H1 (cell line): ENCODE data around the gene NFKB1. TPM values are rescaled to one million over a fixed set of nuclear protein-coding genes. Genes with fewer than 3 reads are reported as not detected.

ENCODE experiments used
- CTCF ChIA-PET: fragments of 300-600 bp; sonication (Branson Sonifier 250); formaldehyde crosslinking; loops from one replicate; lab custom pipeline; 2021; ENCODE audit not compliant: partially characterized antibody; lab: Charles Lee
- POLR2A ChIA-PET: fragments of 300-600 bp; sonication (Branson Sonifier 250); formaldehyde crosslinking; loops from one replicate; lab custom pipeline; 2021; ENCODE audit warnings: inconsistent platforms; ENCODE audit not compliant: partially characterized antibody; lab: Charles Lee
- DNase-seq, 2 experiments: peaks; one replicate each; pipeline versions ENCODE4 v3.0.0 to v3.0.0-alpha.2; 2010 to 2022; ENCODE audit warnings: low spot score in 2 of 2, low read depth in 1 of 2, mixed read lengths in 1 of 2
- FAIRE-seq: peaks from 2 replicates; lab custom pipeline; 2011; peaks lifted over from hg19 to GRCh38; lab: Jason Lieb, UNC
- H2AFZ ChIP-seq: 2 replicates; pipeline ENCODE4 v1.8.1; 2012; ENCODE audit warnings: low read length, inconsistent platforms
- H2AK5ac ChIP-seq: 2 replicates; pipeline ENCODE4 v1.6.1; 2013; ENCODE audit warnings: low read depth, low read length
- H2BK120ac ChIP-seq: replicated peaks from 2 replicates; pipeline ENCODE3; 2013; ENCODE audit warnings: low read depth, low read length, inconsistent platforms
- H2BK12ac ChIP-seq: 2 replicates; pipeline ENCODE4 v1.6.1; 2013; ENCODE audit warnings: low read depth, low read length
- H2BK15ac ChIP-seq: 2 replicates; pipeline ENCODE4 v1.6.1; 2013; ENCODE audit warnings: low read length
- H2BK20ac ChIP-seq: 2 replicates; pipeline ENCODE4 v1.6.1; 2013; ENCODE audit warnings: low read length
- H2BK5ac ChIP-seq: 2 replicates; pipeline ENCODE4 v1.6.1; 2013; ENCODE audit warnings: low read depth, low read length
- H3K14ac ChIP-seq: 2 replicates; pipeline ENCODE4 v1.6.1; 2013; ENCODE audit warnings: inconsistent platforms; ENCODE audit not compliant: insufficient read length
- H3K18ac ChIP-seq: 2 replicates; pipeline ENCODE4 v1.6.1; 2013; ENCODE audit warnings: low read length; ENCODE audit errors: extremely low read depth
- H3K23ac ChIP-seq: 2 replicates; pipeline ENCODE4 v1.6.1; 2013; ENCODE audit warnings: inconsistent platforms; ENCODE audit not compliant: insufficient read length
- H3K23me2 ChIP-seq: 2 replicates; pipeline ENCODE4 v1.6.1; 2013; ENCODE audit warnings: low read depth, low read length
- H3K27ac ChIP-seq: 2 replicates; pipeline ENCODE4 v1.6.1; 2011; ENCODE audit warnings: low read depth, low read length, inconsistent platforms
- H3K27me3 ChIP-seq, 4 experiments: replicated peaks in 1 of 4; 1 replicate in 1 of 4; 2 replicates in 3 of 4; pipeline versions ENCODE4 v1.6.1 to v1.8.1; 2011 to 2013; ENCODE audit warnings: low read length in 3 of 4, mild to moderate bottlenecking in 3 of 4, inconsistent platforms in 2 of 4, mixed read lengths in 2 of 4, moderate library complexity in 1 of 4; ENCODE audit not compliant: control insufficient read depth in 3 of 4, insufficient read depth in 3 of 4; ENCODE audit errors: extremely low read depth in 1 of 4
- H3K36me3 ChIP-seq, 4 experiments: 2 replicates each; pipeline versions ENCODE4 v1.6.1 to v1.8.1; 2011 to 2013; ENCODE audit warnings: mild to moderate bottlenecking in 4 of 4, low read length in 3 of 4, moderate library complexity in 2 of 4, control low read depth in 1 of 4, inconsistent platforms in 1 of 4; ENCODE audit not compliant: insufficient read depth in 4 of 4, control insufficient read depth in 2 of 4
- H3K4ac ChIP-seq: replicated peaks from 2 replicates; pipeline ENCODE3; 2013; ENCODE audit warnings: low read length, low read depth, mixed read lengths, inconsistent platforms; ENCODE audit not compliant: insufficient read length
- H3K4me1 ChIP-seq, 4 experiments: replicated peaks in 1 of 4; 1 replicate in 1 of 4; 2 replicates in 3 of 4; pipeline versions ENCODE4 v1.6.1 to v1.8.1; 2011 to 2013; ENCODE audit warnings: low read length in 3 of 4, inconsistent platforms in 2 of 4, mixed read lengths in 1 of 4; ENCODE audit not compliant: insufficient read depth in 4 of 4, control insufficient read depth in 3 of 4
- H3K4me2 ChIP-seq, 2 experiments: 2 replicates each; pipeline versions ENCODE4 v1.6.1 to v1.8.1; 2011 to 2013; ENCODE audit warnings: low read depth in 2 of 2, low read length in 2 of 2, control low read depth in 1 of 2, inconsistent platforms in 1 of 2, mild to moderate bottlenecking in 1 of 2; ENCODE audit not compliant: insufficient read depth in 1 of 2
- H3K4me3 ChIP-seq, 4 experiments: fragments of 200-600, 300-600 bp in 1 of 4; sonication (generic), shearing (Covaris generic), sonication (Bioruptor Twin) in 1 of 4; 2 replicates each; pipeline versions ENCODE4 v1.5.1 to v1.8.1; 2011 to 2016; ENCODE audit warnings: low read length in 4 of 4, low read depth in 3 of 4, control low read depth in 2 of 4, inconsistent platforms in 2 of 4, mild to moderate bottlenecking in 2 of 4, mixed read lengths in 1 of 4, moderate library complexity in 1 of 4; ENCODE audit not compliant: insufficient read depth in 2 of 4; ENCODE audit errors: extremely low read depth in 1 of 4
- H3K56ac ChIP-seq: replicated peaks from 2 replicates; pipeline ENCODE3; 2013; ENCODE audit warnings: low read depth, mild to moderate bottlenecking, mixed read lengths, low read length, inconsistent platforms; ENCODE audit not compliant: insufficient read length
- H3K79me1 ChIP-seq: 2 replicates; pipeline ENCODE4 v1.6.1; 2013; ENCODE audit warnings: low read depth, low read length, control low read depth
- H3K79me2 ChIP-seq, 2 experiments: 2 replicates each; pipeline versions ENCODE4 v1.6.1 to v1.8.1; 2012 to 2013; ENCODE audit warnings: low read length in 2 of 2, mild to moderate bottlenecking in 2 of 2, inconsistent platforms in 1 of 2; ENCODE audit not compliant: insufficient read depth in 2 of 2, control insufficient read depth in 1 of 2
- H3K9ac ChIP-seq, 4 experiments: replicated peaks in 1 of 4; 1 replicate in 1 of 4; 2 replicates in 3 of 4; pipeline versions ENCODE4 v1.6.1 to v1.8.1; 2011 to 2013; ENCODE audit warnings: low read depth in 3 of 4, low read length in 3 of 4, control low read depth in 2 of 4, mild to moderate bottlenecking in 2 of 4, moderate library complexity in 2 of 4, inconsistent platforms in 1 of 4; ENCODE audit errors: extremely low read depth in 1 of 4
- H3K9me3 ChIP-seq, 2 experiments: 2 replicates each; pipeline versions ENCODE4 v1.6.1 to v1.8.1; 2012 to 2013; ENCODE audit warnings: mild to moderate bottlenecking in 2 of 2, moderate library complexity in 2 of 2, control low read depth in 1 of 2, inconsistent platforms in 1 of 2, low read depth in 1 of 2, low read length in 1 of 2, mixed read lengths in 1 of 2; ENCODE audit not compliant: insufficient read depth in 2 of 2
- H4K20me1 ChIP-seq, 2 experiments: replicated peaks in 1 of 2; 2 replicates each; pipeline versions ENCODE3 to v1.8.1; 2011 to 2013; ENCODE audit warnings: inconsistent platforms in 2 of 2, low read length in 2 of 2, mild to moderate bottlenecking in 1 of 2; ENCODE audit not compliant: insufficient read depth in 2 of 2, control insufficient read depth in 1 of 2
- H4K5ac ChIP-seq: 2 replicates; pipeline ENCODE4 v1.6.1; 2013; ENCODE audit warnings: low read length, low read depth, mixed read lengths, inconsistent platforms; ENCODE audit not compliant: insufficient read length
- H4K8ac ChIP-seq: 2 replicates; pipeline ENCODE4 v1.8.0; 2013; ENCODE audit warnings: mild to moderate bottlenecking, moderate library complexity, low read length, inconsistent platforms; ENCODE audit not compliant: insufficient read depth; ENCODE audit errors: extremely low read depth
- H4K91ac ChIP-seq: replicated peaks from 2 replicates; pipeline ENCODE3; 2013; ENCODE audit warnings: low read length, mixed read lengths, inconsistent platforms; ENCODE audit not compliant: insufficient read length
- CBX5 ChIP-seq: fragments of 300-800, 300-1000 bp; sonication (generic); IDR thresholded peaks from 2 replicates; pipeline ENCODE4 v1.7.1; 2016; ENCODE audit warnings: antibody characterized with exemption, low read length, low read depth
- GABPA ChIP-seq: IDR thresholded peaks from 2 replicates; pipeline ENCODE4 v1.6.1; 2011; ENCODE audit warnings: mild to moderate bottlenecking, low read length, moderate library complexity, borderline replicate concordance; ENCODE audit not compliant: insufficient read depth
- JUND ChIP-seq: IDR thresholded peaks from 2 replicates; pipeline ENCODE4 v1.6.1; 2011; ENCODE audit warnings: mild to moderate bottlenecking, improper control_type of control experiment, low read length
- SIRT6 ChIP-seq: IDR thresholded peaks from one replicate; pipeline ENCODE4 v1.7.1; 2012; ENCODE audit warnings: low read length, inconsistent platforms
- SIX5 ChIP-seq: IDR thresholded peaks from 2 replicates; pipeline ENCODE4 v1.6.1; 2011; ENCODE audit warnings: mild to moderate bottlenecking, low read depth, low read length
- polyA plus RNA-seq, 7 experiments: library from polyadenylated mRNA; depleted of rRNA in 3 of 7; stranded (reverse) in 5 of 7; unstranded in 2 of 7; fragments of >200 nt in 5 of 7; fragments of 200-250 nt in 2 of 7; gene quantifications; 1 replicate in 5 of 7; 2 replicates in 1 of 7; 4 replicates in 1 of 7; pipeline versions ENCODE4 v1.2.1 to v1.2.3, GENCODE V29; 2011 to 2013; ENCODE audit warnings: missing spikeins in 2 of 7, mixed read lengths in 2 of 7
- total RNA-seq: library from RNA; stranded (reverse); fragmentation: NEBNext Ultra II Directional; extraction: Animal tissue kit (Norgen Biotek cat#: 25700); gene quantifications from 2 replicates; pipeline ENCODE4 v1.2.1, GENCODE V29; 2021

NFKB1 gene
- total and polyA plus RNA-seq, 2 of the 8 experiments (the other 6 are each of a cell fraction or from before 2014, with no cell fraction given), result 2.9 to 6.8 TPM

GRCh38 chr4:102592256-102592655 is 91.1 kb downstream of the NFKB1 start:
- Histone ChIP-seq H2BK5ac (no peak overlapping the region), H4K5ac (no peak overlapping the region), H4K20me1 (no peaks in the 10 kb centered on the region), H3K23me2 (no peaks in the 10 kb centered on the region), H3K27ac (no peak overlapping the region), H3K18ac (no peak overlapping the region), H3K79me1 (no peaks in the 10 kb centered on the region), H3K4me1 (no peaks in the 10 kb centered on the region), H2BK15ac (no peak overlapping the region), H3K36me3 (no peaks in the 10 kb centered on the region), H4K8ac (no peak overlapping the region), H3K4me3 (no peak overlapping the region)
- POLR2A ChIA-PET, result no interaction called here
- TF ChIP-seq JUND, result no peak
- TF ChIP-seq SIRT6, result no peak
- no peak for TF ChIP-seq SIX5
- no peak for TF ChIP-seq CBX5
- no peak for TF ChIP-seq GABPA
- TF ChIP-seq, all 59 proteins: peak for 0
- no peak overlapping the region for H2AFZ ChIP-seq
- no peak for DNase-seq
- H3K4me2 ChIP-seq, result no peak overlapping the region
- H2AK5ac ChIP-seq, result no peak overlapping the region
- no peak overlapping the region for H4K91ac ChIP-seq
- no peak overlapping the region for H3K9ac ChIP-seq
- no peak overlapping the region for H2BK20ac ChIP-seq
- H3K79me2 ChIP-seq, result no peaks in the 10 kb centered on the region
- H3K27me3 ChIP-seq, result no peaks in the 10 kb centered on the region
- FAIRE-seq, result no peak
- H3K4ac ChIP-seq, result no peak overlapping the region
- no peak overlapping the region for H2BK12ac ChIP-seq
- CTCF ChIA-PET, result interaction anchor here (1.0 kb wide), 1 partner anchor 14 kb away, joined by 3 read pairs; no protein-coding TSS in a partner anchor
- H2BK120ac ChIP-seq, result no peak overlapping the region
- no peak overlapping the region for H3K56ac ChIP-seq
- H3K14ac ChIP-seq, result no peak overlapping the region
- H3K9me3 ChIP-seq, result no peaks in the 10 kb centered on the region
- no peak overlapping the region for H3K23ac ChIP-seq
